IMR-90 (cell line): ENCODE measurements around the gene TNNC1. TPM values are rescaled to one million over a fixed set of nuclear protein-coding genes. Genes with fewer than 3 reads are reported as not detected.

Experiments used
- ATAC-seq: fragments of 200-7000 bp; cut with Tn5 transposase; 2 replicates; pipeline ENCODE4 v1.9.1; 2020; ENCODE audit warnings: low read depth, mild to moderate bottlenecking, moderate library complexity
- BruUV-seq: library from RNA; stranded (reverse); fragments of 400-500 nt; replicated peaks from 2 replicates; lab custom pipeline; 2021; lab: Mats Ljungman, UMichigan
- CTCF ChIA-PET: fragments of 300-600 bp; formaldehyde crosslinking; extraction: SDS; loops from one replicate; lab custom pipeline; 2021; ENCODE audit warnings: antibody characterized with exemption; lab: Yijun Ruan, JAX
- POLR2A ChIA-PET: fragments of 300-600 bp; sonication (Branson Sonifier 250); formaldehyde crosslinking; loops from one replicate; lab custom pipeline; 2022; ENCODE audit warnings: antibody characterized with exemption; ENCODE audit not compliant: unreplicated experiment; lab: Charles Lee
- DNase-seq: peaks from one replicate; pipeline ENCODE4 v3.0.0; 2013
- H2AFZ ChIP-seq: replicated peaks from 2 replicates; pipeline ENCODE3; 2013; ENCODE audit warnings: low read length, mild to moderate bottlenecking; ENCODE audit not compliant: poor library complexity
- H2AK5ac ChIP-seq: 2 replicates; pipeline ENCODE4 v1.6.1; 2013; ENCODE audit warnings: low read depth, low read length, inconsistent platforms
- H2AK9ac ChIP-seq: replicated peaks from 2 replicates; pipeline ENCODE3; 2013; ENCODE audit warnings: mild to moderate bottlenecking, low read depth, low read length, moderate library complexity; ENCODE audit not compliant: poor library complexity
- H2BK120ac ChIP-seq: 2 replicates; pipeline ENCODE4 v1.6.1; 2013; ENCODE audit warnings: low read depth, low read length, inconsistent platforms
- H2BK15ac ChIP-seq: 3 replicates; pipeline ENCODE4 v1.6.1; 2013; ENCODE audit warnings: low read depth, low read length, inconsistent platforms
- H2BK20ac ChIP-seq: 2 replicates; pipeline ENCODE4 v1.6.1; 2013; ENCODE audit warnings: low read depth, mild to moderate bottlenecking, inconsistent platforms, low read length, moderate library complexity
- H2BK5ac ChIP-seq: 2 replicates; pipeline ENCODE4 v1.6.1; 2013; ENCODE audit warnings: mild to moderate bottlenecking, low read depth, low read length, inconsistent platforms; ENCODE audit not compliant: poor library complexity, severe bottlenecking
- H3K14ac ChIP-seq: replicated peaks from 2 replicates; pipeline ENCODE4 v1.6.1; 2013; ENCODE audit warnings: low read depth, low read length, inconsistent platforms
- H3K18ac ChIP-seq: 2 replicates; pipeline ENCODE4 v1.6.1; 2013; ENCODE audit warnings: low read depth, low read length, control low read depth
- H3K23ac ChIP-seq: 2 replicates; pipeline ENCODE4 v1.6.1; 2013; ENCODE audit warnings: low read depth, low read length, inconsistent platforms
- H3K27ac ChIP-seq: 2 replicates; pipeline ENCODE4 v1.5.1; 2013; ENCODE audit warnings: mild to moderate bottlenecking, control low read depth, low read length; ENCODE audit not compliant: insufficient read depth
- H3K27me3 ChIP-seq: 2 replicates; pipeline ENCODE4 v1.6.1; 2013; ENCODE audit warnings: low read length; ENCODE audit not compliant: control insufficient read depth, insufficient read depth
- H3K36me3 ChIP-seq: 2 replicates; pipeline ENCODE4 v1.6.1; 2013; ENCODE audit warnings: low read length, mixed read lengths; ENCODE audit not compliant: control insufficient read depth, insufficient read depth
- H3K4ac ChIP-seq: 2 replicates; pipeline ENCODE4 v1.6.1; 2013; ENCODE audit warnings: low read depth, low read length, inconsistent platforms
- H3K4me1 ChIP-seq: 2 replicates; pipeline ENCODE4 v1.6.1; 2013; ENCODE audit warnings: low read length, mixed read lengths; ENCODE audit not compliant: control insufficient read depth, insufficient read depth
- H3K4me2 ChIP-seq: 2 replicates; pipeline ENCODE4 v1.6.1; 2013; ENCODE audit warnings: low read depth, mild to moderate bottlenecking, control low read depth, low read length, moderate library complexity
- H3K4me3 ChIP-seq: 2 replicates; pipeline ENCODE4 v1.5.1; 2013; ENCODE audit warnings: low read depth, mild to moderate bottlenecking, control low read depth, low read length, moderate library complexity; ENCODE audit not compliant: insufficient read depth
- H3K56ac ChIP-seq: 2 replicates; pipeline ENCODE4 v1.6.1; 2013; ENCODE audit warnings: low read length, inconsistent platforms; ENCODE audit not compliant: insufficient read depth; ENCODE audit errors: extremely low read depth
- H3K79me1 ChIP-seq, 2 experiments: 2 replicates each; pipeline ENCODE4 v1.6.1; 2013; ENCODE audit warnings: low read length in 2 of 2, inconsistent platforms in 1 of 2, low read depth in 1 of 2
- H3K9ac ChIP-seq: 2 replicates; pipeline ENCODE4 v1.6.1; 2013; ENCODE audit warnings: low read depth, low read length, control low read depth
- H3K9me1 ChIP-seq: 2 replicates; pipeline ENCODE4 v1.6.1; 2013; ENCODE audit warnings: low read length, inconsistent platforms; ENCODE audit not compliant: insufficient read depth
- H3K9me3 ChIP-seq: 2 replicates; pipeline ENCODE4 v1.6.1; 2013; ENCODE audit warnings: low read length; ENCODE audit not compliant: control insufficient read depth, insufficient read depth
- H4K20me1 ChIP-seq: 2 replicates; pipeline ENCODE4 v1.6.1; 2013; ENCODE audit warnings: low read length, inconsistent platforms; ENCODE audit not compliant: insufficient read depth
- H4K5ac ChIP-seq: 2 replicates; pipeline ENCODE4 v1.6.1; 2013; ENCODE audit warnings: mild to moderate bottlenecking, low read depth, low read length, control low read depth
- H4K8ac ChIP-seq, 2 experiments: 2 replicates each; pipeline ENCODE4 v1.6.1; 2013; ENCODE audit warnings: low read depth in 2 of 2, low read length in 2 of 2, control low read depth in 1 of 2, inconsistent platforms in 1 of 2
- H4K91ac ChIP-seq: 2 replicates; pipeline ENCODE4 v1.6.1; 2013; ENCODE audit warnings: low read depth, low read length, inconsistent platforms; ENCODE audit not compliant: insufficient read depth
- BHLHE40 ChIP-seq: fragments of 150-350 bp; IDR thresholded peaks from 2 replicates; pipeline ENCODE4 v1.6.1; 2016; ENCODE audit warnings: mild to moderate bottlenecking, low read depth, low read length
- CEBPB ChIP-seq: IDR thresholded peaks from 2 replicates; pipeline ENCODE4 v1.6.1; 2012; ENCODE audit warnings: low read depth, low read length, improper control_type of control experiment
- CHD1 ChIP-seq: IDR thresholded peaks from 2 replicates; pipeline ENCODE4 v1.6.1; 2012; ENCODE audit warnings: low read depth, low read length, improper control_type of control experiment
- CTCF ChIP-seq: conservative IDR thresholded peaks from 2 replicates; pipeline ENCODE4 v1.5.1; 2012; ENCODE audit warnings: mild to moderate bottlenecking, low read depth, low read length, improper control_type of control experiment
- ELK1 ChIP-seq: fragments of 150-350 bp; IDR thresholded peaks from 2 replicates; pipeline ENCODE4 v1.6.1; 2016; ENCODE audit warnings: low read depth, mild to moderate bottlenecking, low read length, moderate library complexity, borderline replicate concordance
- FOS ChIP-seq: fragments of 150-350 bp; IDR thresholded peaks from 2 replicates; pipeline ENCODE4 v1.6.1; 2016; ENCODE audit warnings: low read depth, low read length
- MAFK ChIP-seq: IDR thresholded peaks from 2 replicates; pipeline ENCODE4 v1.6.1; 2012; ENCODE audit warnings: low read depth, low read length, improper control_type of control experiment
- MAZ ChIP-seq: IDR thresholded peaks from 2 replicates; pipeline ENCODE4 v1.6.1; 2012; ENCODE audit warnings: low read depth, mild to moderate bottlenecking, low read length, improper control_type of control experiment, moderate library complexity, borderline replicate concordance
- MXI1 ChIP-seq: IDR thresholded peaks from 2 replicates; pipeline ENCODE4 v1.6.1; 2012; ENCODE audit warnings: low read depth, mild to moderate bottlenecking, low read length, moderate library complexity, borderline replicate concordance
- NFE2L2 ChIP-seq: fragments of 150-350 bp; IDR thresholded peaks from 2 replicates; pipeline ENCODE4 v1.6.1; 2016; ENCODE audit warnings: low read depth, mild to moderate bottlenecking, low read length
- POLR2A ChIP-seq: IDR thresholded peaks from 2 replicates; pipeline ENCODE4 v1.6.1; 2012; ENCODE audit warnings: mild to moderate bottlenecking, low read depth, low read length
- RAD21 ChIP-seq: IDR thresholded peaks from 2 replicates; pipeline ENCODE4 v1.6.1; 2012; ENCODE audit warnings: low read length, improper control_type of control experiment
- RCOR1 ChIP-seq: IDR thresholded peaks from 2 replicates; pipeline ENCODE4 v1.6.1; 2012; ENCODE audit warnings: mild to moderate bottlenecking, low read length, improper control_type of control experiment; ENCODE audit not compliant: insufficient replicate concordance
- RFX5 ChIP-seq: IDR thresholded peaks from 2 replicates; pipeline ENCODE4 v1.8.0; 2012; ENCODE audit warnings: low read depth, mild to moderate bottlenecking, low read length, moderate library complexity
- SMC3 ChIP-seq: fragments of 150-350 bp; IDR thresholded peaks from 2 replicates; pipeline ENCODE4 v1.6.1; 2016; ENCODE audit warnings: low read depth, mild to moderate bottlenecking, antibody characterized with exemption, low read length, moderate library complexity
- USF2 ChIP-seq: fragments of 150-350 bp; IDR thresholded peaks from 2 replicates; pipeline ENCODE4 v1.6.1; 2017; ENCODE audit warnings: mild to moderate bottlenecking, antibody characterized with exemption, low read length, low read depth
- WGBS, 2 experiments: methylation state at CpG; one replicate each; pipeline versions ENCODE4 v1.1.5 to v1.1.7; 2013; ENCODE audit warnings: missing lambda C conversion rate in 2 of 2; ENCODE audit not compliant: insufficient read length in 1 of 2; ENCODE audit errors: extremely low coverage in 2 of 2; 5-methylcytosine and 5-hydroxymethylcytosine counted together
- dilution Hi-C: fragments of 300-500 bp; cut with HindIII; formaldehyde crosslinking; loops from one replicate; pipeline ENCODE4 v1.14.3; 2018; ENCODE audit warnings: low sequenced_read_pairs; ENCODE audit not compliant: unreplicated experiment
- in situ Hi-C: fragments of 300-500 bp; cut with MboI; formaldehyde crosslinking; loops from 3 replicates; pipeline ENCODE4 v1.14.3; 2019; ENCODE audit warnings: low sequenced_read_pairs, inconsistent platforms, mixed read lengths
- intact Hi-C: fragments of 100-400 bp; cut with micrococcal nuclease; formaldehyde crosslinking; loops from 2 replicates; pipeline ENCODE4 v1.10.0; 2022
- polyA plus RNA-seq, 3 experiments: library from polyadenylated mRNA; depleted of rRNA; stranded (reverse); fragments of >200 nt; gene quantifications; 2 replicates each; pipeline ENCODE4 v1.2.3, GENCODE V29; 2012; ENCODE audit warnings: low replicate concordance in 1 of 3
- total RNA-seq: library from RNA; depleted of rRNA; stranded (reverse); fragments of >200 nt; gene quantifications from 2 replicates; pipeline ENCODE4 v1.2.3, GENCODE V29; 2012

The TNNC1 gene
- total and polyA plus RNA-seq, 2 of the 4 experiments (the other 2 are of a cell fraction) = 1.3 to 4.6 TPM

GRCh38 chr3:52488746-52489145 lies 34.9 kb upstream of the TNNC1 start:
- CTCF ChIA-PET = no interaction called here
- WGBS, 2 experiments = 90% methylated on average over 2 of the region's 3 CpGs; no CpG with 5 or more reads in 1 of the 2 experiments

More at GRCh38 chr3:52488746-52489145, 34.9 kb upstream of the TNNC1 start:
- no peak overlapping the region for H2AK9ac ChIP-seq
- no peak overlapping the region for H4K91ac ChIP-seq
- H2BK5ac ChIP-seq = no peak overlapping the region
- no TSS peak for BruUV-seq
- H2AK5ac ChIP-seq = no peak overlapping the region
- no peak overlapping the region for H3K4me2 ChIP-seq
- H3K9me3 ChIP-seq = no peaks in the 10 kb centered on the region
- no peak overlapping the region for H2AFZ ChIP-seq
- no peak for ATAC-seq
- no peak overlapping the region for H4K5ac ChIP-seq
- no peak overlapping the region for H4K8ac ChIP-seq
- peaks cover 4% of the 10 kb centered on the region; the same call in 1 of the 2 replicates for H3K4me1 ChIP-seq
- no peak overlapping the region for H3K18ac ChIP-seq
- H3K79me1 ChIP-seq = peaks cover 4 to 32% of the 10 kb centered on the region in 2 experiments; a peak in 3 of 4 replicates
- no peak for TF ChIP-seq ELK1
- TF ChIP-seq RCOR1 = no peak
- TF ChIP-seq CTCF = no peak
- no peak for TF ChIP-seq RFX5
- TF ChIP-seq MAFK = no peak
- TF ChIP-seq NFE2L2 = no peak
- TF ChIP-seq CEBPB = no peak
- no peak for TF ChIP-seq FOS
- TF ChIP-seq RAD21 = no peak
- TF ChIP-seq MXI1 = no peak
- TF ChIP-seq POLR2A = no peak
- no peak for TF ChIP-seq BHLHE40
- TF ChIP-seq USF2 = no peak
- TF ChIP-seq SMC3 = no peak
- no peak for TF ChIP-seq CHD1
- no peak for TF ChIP-seq MAZ
- peaks cover 3% of the 10 kb centered on the region; the same call in 1 of the 2 replicates for H3K9me1 ChIP-seq
- H3K14ac ChIP-seq = no peak overlapping the region
- no peak overlapping the region for H3K4me3 ChIP-seq
- no peak overlapping the region for H2BK20ac ChIP-seq
- H3K27me3 ChIP-seq = no peaks in the 10 kb centered on the region
- in situ Hi-C loops = no loop called here
- H3K27ac ChIP-seq = no peak overlapping the region
- H2BK15ac ChIP-seq = no peak overlapping the region
- H3K4ac ChIP-seq = no peak overlapping the region
- peaks cover 86% of the 10 kb centered on the region for H3K36me3 ChIP-seq
- no peak overlapping the region for H3K9ac ChIP-seq
- H3K23ac ChIP-seq = no peak overlapping the region
- peaks cover 22% of the 10 kb centered on the region for H4K20me1 ChIP-seq
- no peak for DNase-seq
- POLR2A ChIA-PET = no interaction called here
- intact Hi-C loops = no loop called here
- H2BK120ac ChIP-seq = no peak overlapping the region
- dilution Hi-C loops = no loop called here
- no peak overlapping the region for H3K56ac ChIP-seq
